GM10266 (cell line): ENCODE measurements around the gene SVEP1.
"Not testable (repeated sequence)": the region's sequence is repeated elsewhere in the genome, so short reads cannot be mapped to it uniquely, and the experiment has no call there.

ENCODE experiments used
- DNase-seq: peaks from one replicate; pipeline ENCODE4 v3.0.0; 2012; ENCODE audit errors: extremely low spot score
- CTCF ChIP-seq: IDR thresholded peaks from 2 replicates; pipeline ENCODE4 v1.5.1; 2012; ENCODE audit warnings: mild to moderate bottlenecking, low read depth; ENCODE audit not compliant: control insufficient read depth, insufficient read depth; ENCODE audit errors: missing control alignments

SVEP1 gene

GRCh38 chr9:110408598-110408997 lies 170.9 kb downstream of the SVEP1 start:
- DNase-seq: no peak
- TF ChIP-seq CTCF: no peak

GRCh38 chr9:110405858-110406443 lies 173.6 kb downstream of the SVEP1 start:
- TF ChIP-seq CTCF: no peak
- no peak for DNase-seq

GRCh38 chr9:110404473-110404872 lies 175.1 kb downstream of the SVEP1 start:
- no peak for TF ChIP-seq CTCF
- DNase-seq: no peak

GRCh38 chr9:110399983-110400382 lies 179.6 kb downstream of the SVEP1 start:
- TF ChIP-seq CTCF: no peak
- no peak for DNase-seq

DNA sequence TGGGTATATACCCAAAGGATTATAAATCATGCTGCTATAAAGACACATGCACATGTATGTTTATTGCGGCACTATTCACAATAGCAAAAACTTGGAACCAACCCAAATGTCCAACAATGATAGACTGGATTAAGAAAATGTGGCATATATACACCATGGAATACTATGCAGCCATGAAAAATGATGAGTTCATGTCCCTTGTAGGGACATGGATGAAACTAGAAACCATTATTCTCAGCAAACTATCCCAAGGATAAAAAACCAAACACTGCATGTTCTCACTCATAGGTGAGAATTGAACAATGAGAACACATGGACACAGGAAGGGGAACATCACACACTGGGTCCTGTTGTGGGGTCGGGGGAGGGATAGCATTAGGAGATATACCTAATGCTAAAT lies 180.5 kb downstream of the SVEP1 start:
- not testable (repeated sequence) for DNase-seq

DNA sequence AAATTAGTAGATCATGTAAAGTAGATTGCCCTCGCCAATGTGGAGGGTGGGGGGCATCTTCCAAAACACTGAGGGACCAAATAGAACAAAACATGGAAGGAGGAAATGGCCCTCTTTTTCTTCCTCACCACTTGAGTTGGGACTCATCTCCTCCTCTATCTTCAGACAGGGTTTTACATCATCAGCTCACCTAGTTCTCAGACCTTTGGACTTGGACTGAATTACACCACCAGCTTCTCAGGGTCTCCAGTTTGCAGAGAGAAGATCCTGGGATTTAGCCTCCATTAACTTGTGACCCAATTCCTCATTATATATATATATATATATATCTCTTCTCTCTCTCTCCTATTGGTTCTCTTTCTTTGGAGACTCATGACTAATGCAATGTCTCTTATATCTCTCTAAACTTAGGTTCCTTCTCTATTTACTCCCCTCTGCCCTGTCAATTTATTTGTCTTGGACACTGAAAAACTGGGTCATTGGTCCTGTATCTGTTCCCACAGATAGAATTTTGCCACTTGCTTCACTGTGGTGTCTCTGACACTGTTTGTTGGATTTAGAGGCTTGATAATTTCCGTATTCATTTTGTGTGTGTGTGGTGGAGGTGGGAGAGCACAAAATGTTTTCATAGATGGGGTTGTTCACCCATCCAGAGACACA lies 187.6 kb downstream of the SVEP1 start:
- no peak for DNase-seq
- TF ChIP-seq CTCF: no peak

DNA sequence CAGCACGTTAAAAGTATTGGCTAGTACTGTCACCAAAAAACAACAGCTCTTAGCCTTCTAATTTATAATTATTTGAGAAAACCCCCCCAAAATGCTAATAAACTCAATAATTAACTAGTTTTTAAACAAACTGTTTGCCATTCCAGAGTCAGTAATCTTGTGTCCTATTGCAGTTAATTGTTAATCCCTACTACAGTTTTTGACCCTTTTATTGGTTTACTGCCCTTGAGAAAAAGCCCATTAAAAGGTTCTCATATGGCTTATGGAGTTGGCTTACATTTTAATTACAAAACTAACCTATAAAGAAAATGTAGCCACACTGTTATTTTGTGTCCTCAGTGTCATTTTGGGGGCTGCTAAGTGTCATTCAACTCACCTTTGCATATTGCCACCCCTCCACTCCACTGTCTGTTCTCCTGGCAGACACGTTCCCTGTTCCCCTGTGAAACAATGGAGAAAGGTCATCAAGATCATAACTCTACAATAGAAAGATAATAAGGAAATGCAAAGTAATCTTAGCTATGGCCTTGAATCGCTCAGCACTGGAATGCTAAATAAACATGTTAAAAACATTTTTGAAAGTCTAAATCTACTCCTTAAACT lies 190.3 kb downstream of the SVEP1 start:
- no peak for DNase-seq
- TF ChIP-seq CTCF: no peak

- DNase-seq: no peak
Measured at GRCh38 chr9:110383491-110383890, 196.1 kb downstream of the SVEP1 start.

More at GRCh38 chr9:110383491-110383890, 196.1 kb downstream of the SVEP1 start:
- TF ChIP-seq CTCF: no peak
